C4-2B (cell line): Measurements from ENCODE around the gene VRK1.

Experiments used
- CTCF ChIP-seq: fragments of 450-650 bp; conservative IDR thresholded peaks from 2 replicates; pipeline ENCODE4 v1.5.1; 2017; ENCODE audit warnings: mild to moderate bottlenecking
- ZFX ChIP-seq: fragments of 450-650 bp; IDR thresholded peaks from 2 replicates; pipeline ENCODE4 v1.6.1; 2017

DNA sequence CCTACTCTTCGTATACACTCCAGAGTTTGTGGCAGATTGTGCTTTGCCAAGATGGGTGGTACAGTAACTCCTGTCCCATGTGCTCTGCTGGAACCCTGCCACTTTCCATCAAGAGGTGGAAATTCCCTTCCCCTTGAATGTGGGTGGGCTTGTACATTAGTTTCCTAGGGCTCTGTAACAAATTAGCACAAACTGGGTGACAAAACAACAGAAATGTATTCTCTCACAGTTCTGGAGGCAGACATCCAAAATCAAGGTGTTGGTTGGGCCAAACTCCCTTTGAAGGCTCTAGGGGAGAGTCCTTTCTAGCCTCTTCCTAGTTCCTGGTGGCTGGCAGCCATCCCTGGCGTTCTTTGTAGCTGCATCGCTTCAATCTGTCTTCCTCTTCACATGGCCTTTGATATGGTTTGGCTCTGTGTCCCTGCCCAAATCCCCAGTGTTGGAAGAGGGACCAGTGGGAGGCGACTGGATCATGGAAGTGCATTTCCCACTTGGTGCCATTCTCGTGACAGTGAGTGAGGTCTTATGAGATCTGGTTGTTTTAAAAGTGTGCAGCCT, 117.5 kb downstream of the VRK1 start:
- TF ChIP-seq CTCF (no peak), ZFX (no peak)
